Tibial artery (tissue), 4 donors: ENCODE results near the gene TMEM266.
A peak's percentile ranks its signal among the peaks of the same experiment; 100 is the strongest.

Experiments
- DNase-seq, 2 donors: peaks; one replicate each; pipeline ENCODE4 v3.0.0-alpha.2; 2019
- H3K27ac ChIP-seq, 2 donors: fragments of 200-600 bp; sonication (generic) in 1 of 2; 1 replicate in 1 of 2; 2 replicates in 1 of 2; pipeline ENCODE4 v1.5.1; 2018 to 2019; ENCODE audit warnings: mild to moderate bottlenecking in 1 of 2
- H3K27me3 ChIP-seq, 2 donors: fragments of 200-600 bp; sonication (generic) in 1 of 2; one replicate each; pipeline versions ENCODE4 v1.5.1 to v1.6.0; 2016 to 2019
- H3K36me3 ChIP-seq, 3 donors: fragments of 200-600 bp; sonication (generic) in 2 of 3; one replicate each; pipeline ENCODE4 v1.5.1; 2016 to 2019; ENCODE audit warnings: mild to moderate bottlenecking in 2 of 3
- H3K4me1 ChIP-seq, 4 donors: fragments of 200-600 bp; sonication (generic) in 2 of 4; 1 replicate in 3 of 4; 2 replicates in 1 of 4; pipeline ENCODE4 v1.5.1; 2016 to 2019
- H3K4me3 ChIP-seq, 2 donors: fragments of 200-600 bp; sonication (generic) in 1 of 2; 1 replicate in 1 of 2; 2 replicates in 1 of 2; pipeline ENCODE4 v1.5.1; 2018 to 2019; ENCODE audit warnings: mild to moderate bottlenecking in 2 of 2
- H3K9me3 ChIP-seq, 3 donors: fragments of 200-600 bp; sonication (generic) in 1 of 3; one replicate each; pipeline ENCODE4 v1.5.1; 2016 to 2019
- CTCF ChIP-seq, 2 experiments: fragments of 200-600 bp in 1 of 2; fragments of 450-650 bp in 1 of 2; IDR thresholded peaks; one replicate each; pipeline ENCODE4 v1.5.1; 2017 to 2019; ENCODE audit warnings: antibody characterized with exemption in 2 of 2, mild to moderate bottlenecking in 1 of 2, moderate library complexity in 1 of 2
- intact Hi-C: fragments of 100-400 bp; cut with DNase I; formaldehyde crosslinking; loops from one replicate; pipeline ENCODE4 v1.15.0; 2023; ENCODE audit warnings: low total_unique reads

Gene TMEM266

GRCh38 chr15:76162036-76162398 is 102.2 kb downstream of the TMEM266 start:
- DNase-seq = no peak
- H3K36me3 ChIP-seq = no peaks in the 10 kb centered on the region
- H3K27me3 ChIP-seq = peaks cover 0 to 12% of the 10 kb centered on the region in 2 donors
- H3K4me3 ChIP-seq = no peak overlapping the region
- H3K27ac ChIP-seq = peak overlapping the region in 1 of 2 donors; percentile 28
- no peaks in the 10 kb centered on the region for H3K9me3 ChIP-seq
- TF ChIP-seq CTCF (IDR thresholded peaks at IDR 0.05) = no peak
- H3K4me1 ChIP-seq = peaks cover 0 to 32% (median 7%) of the 10 kb centered on the region in 4 donors
- intact Hi-C loops = no loop called here

- intact Hi-C loops = no loop called here
- Histone ChIP-seq H3K27ac (peak overlapping the region in 1 of 2 donors; percentile 28), H3K9me3 (no peaks in the 10 kb centered on the region), H3K36me3 (no peaks in the 10 kb centered on the region), H3K4me1 (peaks cover 0 to 32% (median 7%) of the 10 kb centered on the region in 4 donors), H3K4me3 (no peak overlapping the region), H3K27me3 (peaks cover 0 to 12% of the 10 kb centered on the region in 2 donors)
- no peak for DNase-seq
- no peak for TF ChIP-seq CTCF (IDR thresholded peaks at IDR 0.05)
These were observed 103.1 kb downstream of the TMEM266 start for GRCh38 chr15:76162784-76163456.

DNA sequence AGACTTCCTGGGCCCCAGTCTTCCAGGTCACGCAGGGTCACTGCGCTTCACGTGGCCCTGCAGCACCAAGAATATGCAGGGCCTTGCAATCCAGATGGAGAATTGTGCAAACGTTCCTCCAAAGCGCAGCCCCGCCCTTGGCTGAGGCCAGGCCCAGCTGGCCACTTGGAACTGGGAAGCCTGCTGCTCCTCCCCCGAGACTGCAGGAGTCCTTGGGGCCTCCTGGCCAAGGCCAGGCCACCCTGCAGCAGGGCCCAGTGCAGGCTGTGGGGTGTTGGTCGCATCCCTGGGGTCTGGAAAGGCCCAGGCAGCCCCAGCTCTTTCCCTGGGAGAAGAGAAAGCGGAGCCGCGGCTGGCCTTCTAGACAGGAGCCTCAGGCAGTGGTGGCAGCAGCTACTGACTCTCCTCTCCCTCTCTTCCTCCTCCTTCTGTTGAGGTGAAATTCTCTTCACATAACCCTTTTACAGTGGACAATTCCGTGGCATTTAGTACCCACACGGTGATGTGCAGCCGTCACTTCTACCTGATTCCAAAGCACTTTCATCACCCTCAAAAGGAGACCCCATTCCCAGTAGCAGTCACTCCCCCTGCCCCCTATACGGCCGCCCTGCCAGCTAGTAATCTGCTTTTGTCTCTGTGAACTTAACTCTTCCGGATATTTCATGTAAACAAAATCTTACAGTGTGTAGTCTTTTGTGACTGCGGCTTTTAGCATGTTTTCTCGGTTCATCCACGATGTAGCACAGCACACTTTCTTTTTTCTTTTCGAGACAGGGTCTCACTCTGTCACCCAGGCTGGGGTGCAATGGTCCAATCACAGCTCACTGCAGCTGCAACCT is 103.9 kb downstream of the TMEM266 start:
- no peak overlapping the region for H3K4me3 ChIP-seq
- no peaks in the 10 kb centered on the region for H3K36me3 ChIP-seq
- intact Hi-C loops = no loop called here
- H3K27ac ChIP-seq = peak overlapping the region in 1 of 2 donors; percentile 28
- TF ChIP-seq CTCF (IDR thresholded peaks at IDR 0.05) = no peak
- peak; percentile 63 to 88 for DNase-seq
- peaks cover 0 to 32% (median 7%) of the 10 kb centered on the region in 4 donors for H3K4me1 ChIP-seq
- H3K27me3 ChIP-seq = peaks cover 0 to 12% of the 10 kb centered on the region in 2 donors
- no peaks in the 10 kb centered on the region for H3K9me3 ChIP-seq

DNA sequence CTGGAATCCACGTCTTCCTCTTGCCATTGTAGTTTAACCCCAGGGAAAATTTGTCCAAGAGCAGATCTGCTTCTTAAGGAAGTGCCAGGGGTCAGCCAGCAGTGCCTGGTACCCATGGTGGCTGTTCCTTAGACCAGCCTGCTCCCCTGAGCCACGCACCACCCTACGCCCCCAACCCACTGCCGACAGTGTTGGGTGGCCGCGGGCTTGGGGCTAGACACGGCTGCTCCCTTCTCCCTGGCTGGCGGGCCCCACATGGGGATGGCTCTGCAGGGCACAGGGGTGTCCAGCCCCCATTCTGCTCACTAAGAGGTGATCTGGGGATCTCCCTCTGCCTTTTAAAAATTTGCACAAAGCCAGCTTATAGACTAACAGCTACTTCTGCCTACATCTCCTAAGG is 104.8 kb downstream of the TMEM266 start:
- no peak for TF ChIP-seq CTCF (IDR thresholded peaks at IDR 0.05)
- H3K9me3 ChIP-seq = no peaks in the 10 kb centered on the region
- no peak overlapping the region for H3K4me3 ChIP-seq
- no peaks in the 10 kb centered on the region for H3K36me3 ChIP-seq
- intact Hi-C loops = no loop called here
- H3K27me3 ChIP-seq = peaks cover 0 to 12% of the 10 kb centered on the region in 2 donors
- no peak overlapping the region for H3K27ac ChIP-seq
- DNase-seq = no peak
- H3K4me1 ChIP-seq = peaks cover 0 to 32% (median 7%) of the 10 kb centered on the region in 4 donors

GRCh38 chr15:76165951-76166350 is 106.2 kb downstream of the TMEM266 start:
- TF ChIP-seq CTCF (IDR thresholded peaks at IDR 0.05) = no peak
- Histone ChIP-seq H3K27ac (no peak overlapping the region), H3K4me1 (peaks cover 0 to 37% (median 7%) of the 10 kb centered on the region in 4 donors), H3K36me3 (no peaks in the 10 kb centered on the region), H3K27me3 (peaks cover 0 to 6% of the 10 kb centered on the region in 2 donors), H3K4me3 (no peak overlapping the region), H3K9me3 (no peaks in the 10 kb centered on the region)
- intact Hi-C loops = no loop called here
- no peak for DNase-seq
